ENCODE measurements around the gene MORN3.
"Not testable (repeated sequence)": the region's sequence is repeated elsewhere in the genome, so short reads cannot be mapped to it uniquely, and the experiment has no call there.

MORN3 gene

GRCh38 chr12:121669521-121669900 lies at the start of gene MORN3:
Gene MORN3 (minus strand): TSS chr12:121669654. CDS start chr12:121669483, 171 bp downstream.
- DNase-seq, result no peak

- DNase-seq, result no peak
These were observed 49.3 kb upstream of the MORN3 start for GRCh38 chr12:121718653-121719239.

GRCh38 chr12:121717041-121717699 lies 47.7 kb upstream of the MORN3 start:
- DNase-seq, result no peak

GRCh38 chr12:121715862-121716435 lies 46.5 kb upstream of the MORN3 start:
- DNase-seq, result no peak

- DNase-seq, result not testable (repeated sequence)
These were observed 45.6 kb upstream of the MORN3 start for GRCh38 chr12:121715055-121715454.

GRCh38 chr12:121713793-121714192 lies 44.3 kb upstream of the MORN3 start:
- DNase-seq, result no peak

GRCh38 chr12:121713257-121713777 lies 43.9 kb upstream of the MORN3 start:
- no peak for DNase-seq

GRCh38 chr12:121712461-121713256 lies 43.2 kb upstream of the MORN3 start, which contains the start of gene TMEM120B:
Gene TMEM120B (plus strand): TSS chr12:121712752. CDS start chr12:121712896, 144 bp downstream.
- DNase-seq, result peak; percentile 82

- DNase-seq, result no peak
These were observed 42.7 kb upstream of the MORN3 start for GRCh38 chr12:121712190-121712460.

GRCh38 chr12:121711361-121712189 lies 42.1 kb upstream of the MORN3 start:
- DNase-seq, result no peak

- DNase-seq, result no peak
These were observed 40.1 kb upstream of the MORN3 start for GRCh38 chr12:121709478-121709961.

GRCh38 chr12:121709064-121709424 lies 39.6 kb upstream of the MORN3 start:
- not testable (repeated sequence) for DNase-seq

GRCh38 chr12:121708313-121709063 lies 39.0 kb upstream of the MORN3 start:
- DNase-seq, result no peak

GRCh38 chr12:121705514-121705913 lies 36.1 kb upstream of the MORN3 start:
- DNase-seq, result no peak

GRCh38 chr12:121702944-121703343 lies 33.5 kb upstream of the MORN3 start:
- DNase-seq, result no peak

- no peak for DNase-seq
These were observed 32.3 kb upstream of the MORN3 start for GRCh38 chr12:121701667-121702277.

GRCh38 chr12:121697861-121698260 lies 28.4 kb upstream of the MORN3 start:
- DNase-seq, result not testable (repeated sequence)

- no peak for DNase-seq
These were observed 27.7 kb upstream of the MORN3 start for GRCh38 chr12:121697093-121697698.

- DNase-seq, result no peak
These were observed 23.8 kb upstream of the MORN3 start for GRCh38 chr12:121693155-121693687.

GRCh38 chr12:121692744-121693143 lies 23.3 kb upstream of the MORN3 start:
- DNase-seq, result not testable (repeated sequence)
